B cell (primary cell): ENCODE data around the gene MAD2L2. TPM values are rescaled to one million over a fixed set of nuclear protein-coding genes. Genes with fewer than 3 reads are reported as not detected.

Experiments used
- ATAC-seq: fragments of 200-7000 bp; cut with Tn5 transposase; one replicate; pipeline ENCODE4 v1.10.0; 2021; ENCODE audit warnings: low read depth, mild to moderate bottlenecking, moderate number of reproducible peaks, moderate library complexity
- CTCF ChIA-PET: fragments of 350-600 bp; sonication (Branson Sonifier 250); formaldehyde crosslinking; loops from one replicate; lab custom pipeline; 2021; ENCODE audit warnings: antibody characterized with exemption, inconsistent platforms; lab: Charles Lee
- POLR2A ChIA-PET: fragments of 350-600 bp; sonication (Branson Sonifier 250); formaldehyde crosslinking; loops from one replicate; lab custom pipeline; 2021; ENCODE audit warnings: antibody characterized with exemption; lab: Charles Lee
- DNase-seq: peaks from one replicate; pipeline ENCODE4 v3.0.0; 2013
- H2AFZ ChIP-seq: 2 replicates; pipeline ENCODE4 v1.6.1; 2012; ENCODE audit warnings: mild to moderate bottlenecking, low read depth, low read length; ENCODE audit not compliant: insufficient read depth, poor library complexity, severe bottlenecking
- H3K27ac ChIP-seq, 2 donors: 1 replicate in 1 of 2; 2 replicates in 1 of 2; pipeline ENCODE4 v1.5.1; 2012 to 2013; ENCODE audit warnings: low read length in 2 of 2, mild to moderate bottlenecking in 2 of 2, moderate library complexity in 1 of 2
- H3K27me3 ChIP-seq, 4 experiments: fragments of 200-600 bp in 1 of 4; sonication (generic) in 1 of 4; replicated peaks in 1 of 4; 1 replicate in 2 of 4; 2 replicates in 2 of 4; pipeline versions ENCODE4 v1.6.1 to v1.7.0; 2013 to 2016; ENCODE audit warnings: low read length in 3 of 4, mild to moderate bottlenecking in 2 of 4, mixed read lengths in 1 of 4, moderate library complexity in 1 of 4; ENCODE audit not compliant: insufficient read depth in 4 of 4, control insufficient read depth in 3 of 4; ENCODE audit errors: control extremely low read depth in 1 of 4
- H3K36me3 ChIP-seq, 2 experiments: replicated peaks in 1 of 2; 1 replicate in 1 of 2; 2 replicates in 1 of 2; pipeline versions ENCODE4 v1.6.1 to v1.7.1; 2013; ENCODE audit warnings: low read length in 1 of 2; ENCODE audit not compliant: insufficient read depth in 2 of 2, control insufficient read depth in 1 of 2; ENCODE audit errors: control extremely low read depth in 1 of 2, extremely low read depth in 1 of 2
- H3K4me1 ChIP-seq, 2 donors: fragments of 200-600 bp in 1 of 2; sonication (generic) in 1 of 2; 1 replicate in 1 of 2; 2 replicates in 1 of 2; pipeline versions ENCODE4 v1.5.1 to v1.6.1; 2013 to 2017; ENCODE audit warnings: low read length in 2 of 2; ENCODE audit not compliant: control insufficient read depth in 2 of 2, insufficient read depth in 2 of 2
- H3K4me2 ChIP-seq: replicated peaks from 2 replicates; pipeline ENCODE3; 2012; ENCODE audit warnings: mild to moderate bottlenecking, low read depth, low read length; ENCODE audit not compliant: poor library complexity, severe bottlenecking
- H3K4me3 ChIP-seq, 5 experiments: fragments of 200-600 bp in 1 of 5; sonication (generic) in 1 of 5; 1 replicate in 3 of 5; 2 replicates in 2 of 5; pipeline versions ENCODE4 v1.5.1 to v1.7.0; 2011 to 2016; ENCODE audit warnings: low read length in 4 of 5, mild to moderate bottlenecking in 4 of 5, low read depth in 2 of 5, control low read depth in 1 of 5, moderate library complexity in 1 of 5; ENCODE audit not compliant: insufficient read depth in 1 of 5; ENCODE audit errors: control extremely low read depth in 1 of 5, extremely low read depth in 1 of 5
- H3K79me2 ChIP-seq: fragments of 200-600 bp; sonication (generic); one replicate; pipeline ENCODE4 v1.6.0; 2016; ENCODE audit warnings: low read length; ENCODE audit not compliant: control insufficient read depth, insufficient read depth
- H3K9ac ChIP-seq: fragments of 200-600 bp; sonication (generic); 2 replicates; pipeline ENCODE4 v1.6.1; 2017; ENCODE audit warnings: mild to moderate bottlenecking, low read length, moderate library complexity
- H3K9me3 ChIP-seq, 3 donors: one replicate each; pipeline versions ENCODE4 v1.6.1 to v1.7.1; 2013; ENCODE audit warnings: low read length in 2 of 3; ENCODE audit not compliant: control insufficient read depth in 2 of 3, insufficient read depth in 1 of 3; ENCODE audit errors: control extremely low read depth in 1 of 3
- H4K20me1 ChIP-seq: 2 replicates; pipeline ENCODE4 v1.6.0; 2012; ENCODE audit warnings: mild to moderate bottlenecking, low read length; ENCODE audit not compliant: insufficient read depth, control insufficient read depth, poor library complexity, severe bottlenecking
- H3K27ac Mint-ChIP-seq: one replicate; pipeline ENCODE4 v1.8.0; 2021; ENCODE audit warnings: mixed read lengths
- H3K27me3 Mint-ChIP-seq: one replicate; pipeline ENCODE4 v1.8.0; 2021; ENCODE audit warnings: mixed read lengths
- H3K4me1 Mint-ChIP-seq: one replicate; pipeline ENCODE4 v1.8.0; 2021; ENCODE audit warnings: mixed read lengths
- H3K4me3 Mint-ChIP-seq: one replicate; pipeline ENCODE4 v1.8.0; 2021; ENCODE audit warnings: mixed read lengths
- H3K9me3 Mint-ChIP-seq: one replicate; pipeline ENCODE4 v1.8.0; 2022; ENCODE audit warnings: mixed read lengths; ENCODE audit not compliant: insufficient read depth
- CTCF ChIP-seq: fragments of 200-600 bp; IDR thresholded peaks from one replicate; pipeline ENCODE4 v1.8.0; 2022; ENCODE audit warnings: antibody characterized with exemption, mild to moderate bottlenecking
- EZH2 ChIP-seq: IDR thresholded peaks from 2 replicates; pipeline ENCODE4 v1.6.1; 2012; ENCODE audit warnings: borderline replicate concordance, low read depth, mild to moderate bottlenecking, moderate library complexity, low read length; ENCODE audit not compliant: insufficient read depth, poor library complexity, severe bottlenecking
- WGBS: methylation state at CpG from one replicate; pipeline ENCODE4 v1.1.5; 2013; ENCODE audit warnings: missing lambda C conversion rate; ENCODE audit not compliant: insufficient coverage; 5-methylcytosine and 5-hydroxymethylcytosine counted together
- intact Hi-C: fragments of 100-400 bp; cut with micrococcal nuclease; formaldehyde crosslinking; loops from one replicate; pipeline ENCODE4 v1.10.0; 2022
- polyA plus RNA-seq: library from polyadenylated mRNA; depleted of rRNA; stranded (reverse); fragments of >200 nt; gene quantifications from 2 replicates; pipeline ENCODE4 v1.2.3, GENCODE V29; 2012
- total RNA-seq, 2 donors: library from RNA; stranded (reverse); fragments of 120-200 nt in 1 of 2; gene quantifications; 1 replicate in 1 of 2; 2 replicates in 1 of 2; pipeline versions ENCODE4 v1.2.3 to v1.2.4, GENCODE V29; 2013 to 2022

MAD2L2 gene
- total and polyA plus RNA-seq, 2 donors (not counting 1 experiment from before 2014, with no cell fraction given) = 29.0 to 42.2 TPM

- no peak overlapping the region for H3K4me3 ChIP-seq
- 93% methylated on average over 4 of the region's 8 CpGs for WGBS
- H3K9ac ChIP-seq = no peak overlapping the region
- ATAC-seq (no peak), DNase-seq (no peak)
- no peak overlapping the region for H3K4me2 ChIP-seq
- H3K4me1 ChIP-seq = no peaks in the 10 kb centered on the region
- H4K20me1 ChIP-seq = no peaks in the 10 kb centered on the region
- no peaks in the 10 kb centered on the region for H3K4me1 Mint-ChIP-seq
- no peaks in the 10 kb centered on the region for H3K9me3 ChIP-seq
- intact Hi-C loops = no loop called here
- no peak overlapping the region for H3K4me3 Mint-ChIP-seq
- no peaks in the 10 kb centered on the region for H3K36me3 ChIP-seq
- H3K27me3 Mint-ChIP-seq = peaks cover 6% of the 10 kb centered on the region
- peaks cover 0 to 3% (median 0%) of the 10 kb centered on the region in 4 experiments for H3K27me3 ChIP-seq
- H3K79me2 ChIP-seq = no peaks in the 10 kb centered on the region
- no peak overlapping the region for H3K27ac ChIP-seq
- H3K9me3 Mint-ChIP-seq = no peaks in the 10 kb centered on the region
- H3K27ac Mint-ChIP-seq = no peak overlapping the region
- POLR2A ChIA-PET = no interaction called here
- TF ChIP-seq CTCF (no peak), EZH2 (no peak)
- H2AFZ ChIP-seq = no peak overlapping the region
- CTCF ChIA-PET = interaction anchor here (0.6 to 1.3 kb wide), 4 partner anchors 11 to 674 kb away, joined by 3 to 5 read pairs (median 4); partner anchors contain the start of gene FBXO6
Measured at GRCh38 chr1:11712285-11712684, 31.3 kb upstream of the MAD2L2 start.

- Mint-ChIP-seq H3K27me3 (peaks cover 6% of the 10 kb centered on the region), H3K27ac (no peak overlapping the region), H3K4me3 (no peak overlapping the region), H3K9me3 (no peaks in the 10 kb centered on the region), H3K4me1 (no peaks in the 10 kb centered on the region)
- no peaks in the 10 kb centered on the region for H4K20me1 ChIP-seq
- DNase-seq (no peak), ATAC-seq (no peak)
- H3K27ac ChIP-seq = no peak overlapping the region
- H3K4me2 ChIP-seq = no peak overlapping the region
- H3K27me3 ChIP-seq = peaks cover 0 to 3% (median 0%) of the 10 kb centered on the region in 4 experiments
- WGBS = 94% methylated on average over 4 of the region's 5 CpGs
- no peak overlapping the region for H2AFZ ChIP-seq
- no peaks in the 10 kb centered on the region for H3K79me2 ChIP-seq
- TF ChIP-seq EZH2 (no peak), CTCF (no peak)
- H3K4me3 ChIP-seq = no peak overlapping the region
- no peaks in the 10 kb centered on the region for H3K9me3 ChIP-seq
- ChIA-PET POLR2A (interaction anchor here (1.6 kb wide), 1 partner anchor 8 kb away, joined by 4 read pairs; no protein-coding TSS in a partner anchor), CTCF (interaction anchor here (0.7 to 2.5 kb wide), 6 partner anchors 8 to 67 kb away, joined by 3 to 12 read pairs (median 5); no protein-coding TSS in a partner anchor)
- H3K9ac ChIP-seq = no peak overlapping the region
- H3K36me3 ChIP-seq = no peaks in the 10 kb centered on the region
- intact Hi-C loops = no loop called here
- no peaks in the 10 kb centered on the region for H3K4me1 ChIP-seq
Measured at GRCh38 chr1:11711490-11711889, 30.5 kb upstream of the MAD2L2 start.
